Inferior parietal cortex (tissue), 1 donor: ENCODE data around the gene ZDHHC6.
A peak's percentile ranks its signal among the peaks of the same experiment; 100 is the strongest.
"Not testable (repeated sequence)": the region's sequence is repeated elsewhere in the genome, so short reads cannot be mapped to it uniquely, and the experiment has no call there.

Source experiments
- DNase-seq: peaks from one replicate; pipeline ENCODE4 v3.0.0-alpha.2; 2016; ENCODE audit errors: extremely low spot score

ZDHHC6 gene

GRCh38 chr10:112442063-112442462 lies 4.7 kb downstream of the ZDHHC6 start:
- DNase-seq, result no peak

- DNase-seq, result no peak
These were observed 5.2 kb downstream of the ZDHHC6 start for GRCh38 chr10:112441520-112441919.

GRCh38 chr10:112438356-112438755 lies 8.4 kb downstream of the ZDHHC6 start:
- DNase-seq, result no peak

GRCh38 chr10:112434988-112435619 lies 11.6 kb downstream of the ZDHHC6 start:
- peak; percentile 32 for DNase-seq

- DNase-seq, result no peak
These were observed 13.6 kb downstream of the ZDHHC6 start for GRCh38 chr10:112433136-112433535.

GRCh38 chr10:112429654-112430230 lies 17.0 kb downstream of the ZDHHC6 start:
- no peak for DNase-seq

GRCh38 chr10:112429147-112429546 lies 17.6 kb downstream of the ZDHHC6 start:
- DNase-seq, result no peak

GRCh38 chr10:112426111-112426510 lies 20.6 kb downstream of the ZDHHC6 start:
- no peak for DNase-seq

GRCh38 chr10:112424651-112425050 lies 22.1 kb downstream of the ZDHHC6 start:
- DNase-seq, result no peak

GRCh38 chr10:112421731-112422130 lies 25.0 kb downstream of the ZDHHC6 start:
- no peak for DNase-seq

- DNase-seq, result no peak
These were observed 34.0 kb downstream of the ZDHHC6 start for GRCh38 chr10:112412696-112413095.

- DNase-seq, result no peak
These were observed 37.0 kb downstream of the ZDHHC6 start for GRCh38 chr10:112409755-112410154.

GRCh38 chr10:112409299-112409698 lies 37.4 kb downstream of the ZDHHC6 start:
- DNase-seq, result no peak

GRCh38 chr10:112407696-112408095 lies 39.0 kb downstream of the ZDHHC6 start:
- no peak for DNase-seq

GRCh38 chr10:112406806-112407205 lies 39.9 kb downstream of the ZDHHC6 start:
- DNase-seq, result not testable (repeated sequence)

GRCh38 chr10:112404617-112405016 lies 42.1 kb downstream of the ZDHHC6 start:
- DNase-seq, result no peak

GRCh38 chr10:112402917-112403316 lies 43.8 kb downstream of the ZDHHC6 start:
- DNase-seq, result no peak

- DNase-seq, result no peak
These were observed 49.1 kb downstream of the ZDHHC6 start for GRCh38 chr10:112397592-112397991.

GRCh38 chr10:112395809-112396530 lies 50.7 kb downstream of the ZDHHC6 start:
- DNase-seq, result no peak

GRCh38 chr10:112394475-112394875 lies 52.2 kb downstream of the ZDHHC6 start:
- no peak for DNase-seq

- DNase-seq, result no peak
These were observed 52.9 kb downstream of the ZDHHC6 start for GRCh38 chr10:112393827-112394226.

- DNase-seq, result no peak
These were observed 53.4 kb downstream of the ZDHHC6 start for GRCh38 chr10:112393341-112393740.

- no peak for DNase-seq
These were observed 56.5 kb downstream of the ZDHHC6 start for GRCh38 chr10:112390125-112390703.
